Thyroid gland (tissue), 4 donors: ENCODE results near the gene RILPL2. TPM values are rescaled to one million over a fixed set of nuclear protein-coding genes. Genes with fewer than 3 reads are reported as not detected.
"Not testable (repeated sequence)": the region's sequence is repeated elsewhere in the genome, so short reads cannot be mapped to it uniquely, and the experiment has no call there.

ENCODE experiments used
- DNase-seq, 2 donors: peaks; one replicate each; pipeline ENCODE4 v3.0.0-alpha.2; 2019
- H3K27ac ChIP-seq, 3 donors: fragments of 200-600 bp; sonication (generic); 1 replicate in 2 of 3; 2 replicates in 1 of 3; pipeline ENCODE4 v1.5.1; 2016 to 2019; ENCODE audit warnings: mild to moderate bottlenecking in 1 of 3, moderate library complexity in 1 of 3
- H3K27me3 ChIP-seq: fragments of 200-600 bp; sonication (generic); one replicate; pipeline ENCODE4 v1.5.1; 2019
- H3K36me3 ChIP-seq, 2 donors: fragments of 200-600 bp; sonication (generic); one replicate each; pipeline ENCODE4 v1.5.1; 2016 to 2019
- H3K4me1 ChIP-seq, 2 donors: fragments of 200-600 bp; sonication (generic); one replicate each; pipeline ENCODE4 v1.5.1; 2017 to 2019
- H3K4me3 ChIP-seq, 3 donors: fragments of 200-600 bp; sonication (generic); replicated peaks in 1 of 3; 1 replicate in 2 of 3; 2 replicates in 1 of 3; pipeline ENCODE4 v1.5.1; 2016; ENCODE audit warnings: mild to moderate bottlenecking in 1 of 3
- H3K9me3 ChIP-seq: fragments of 200-600 bp; sonication (generic); one replicate; pipeline ENCODE4 v1.5.1; 2017
- CTCF ChIP-seq, 6 experiments: fragments of 200-600 bp in 3 of 6; fragments of 450-650 bp in 3 of 6; sonication (generic) in 3 of 6; IDR thresholded peaks; one replicate each; pipeline ENCODE4 v1.5.1; 2016 to 2019; ENCODE audit warnings: antibody characterized with exemption in 6 of 6, mild to moderate bottlenecking in 2 of 6, inconsistent platforms in 1 of 6, moderate library complexity in 1 of 6
- POLR2A ChIP-seq, 2 donors: fragments of 450-650 bp; IDR thresholded peaks; one replicate each; pipeline ENCODE4 v1.6.1; 2017; ENCODE audit warnings: antibody characterized with exemption in 2 of 2, mild to moderate bottlenecking in 2 of 2, moderate library complexity in 1 of 2
- WGBS, 2 donors: methylation state at CpG; one replicate each; pipeline ENCODE4 v1.1.5; 2017; 5-methylcytosine and 5-hydroxymethylcytosine counted together
- intact Hi-C: fragments of 100-400 bp; cut with DNase I; formaldehyde crosslinking; loops from one replicate; pipeline ENCODE4 v1.15.1; 2023
- total RNA-seq, 4 donors: library from RNA; depleted of rRNA; stranded (reverse); fragments of >200 nt; gene quantifications; one replicate each; pipeline ENCODE4 v1.2.3, GENCODE V29; 2016

The RILPL2 gene
- total RNA-seq, 4 donors from 2014 or later = 10.7 to 15.2 (median 12.7) TPM

- no peak overlapping the region for H3K4me3 ChIP-seq
Observed at GRCh38 chr12:123433615-123434014, 2.9 kb downstream of the RILPL2 start.

DNA sequence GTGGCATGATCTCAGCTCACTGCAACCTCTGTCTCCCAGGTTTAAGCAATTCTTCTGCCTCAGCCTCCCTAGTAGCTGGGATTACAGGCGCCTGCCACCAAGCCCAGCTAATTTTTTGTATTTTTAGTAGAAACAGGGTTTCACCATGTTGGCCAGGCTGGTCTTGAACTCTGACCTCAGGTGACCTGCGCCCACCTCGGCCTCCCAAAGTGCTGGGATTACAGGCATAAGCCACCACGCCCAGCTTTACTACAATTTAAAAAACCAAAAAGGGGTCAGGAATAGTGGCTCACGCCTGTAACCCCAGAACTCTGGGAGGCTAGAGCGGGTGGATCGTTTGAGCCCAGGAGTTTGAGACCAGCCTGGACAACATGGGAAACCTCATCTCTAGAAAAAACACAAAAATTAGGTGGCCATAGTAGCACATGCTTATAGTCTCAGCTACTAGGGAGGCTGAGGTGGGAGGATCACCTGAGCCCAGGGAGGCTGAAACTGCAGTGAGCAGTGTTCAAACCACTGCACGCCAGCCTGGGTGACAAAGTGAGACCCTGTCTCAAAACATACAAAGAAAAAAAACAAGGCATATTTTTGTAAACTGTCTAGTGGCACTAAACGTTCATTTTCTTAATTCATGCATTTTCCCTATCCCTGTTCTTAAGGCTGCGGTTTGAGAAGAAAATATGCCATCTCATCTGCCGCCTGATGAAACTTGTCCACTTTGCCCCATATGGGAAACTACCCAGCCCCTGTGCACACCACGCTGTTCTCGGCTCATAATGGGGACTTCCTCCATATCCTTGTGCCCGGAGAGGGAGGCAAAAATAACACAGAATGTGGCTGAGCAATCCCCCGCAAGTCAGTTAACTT, 4.3 kb downstream of the RILPL2 start:
- H3K27ac ChIP-seq = peak overlapping the region; percentile 71 to 83 (median 76)
- peaks cover 35 to 42% of the 10 kb centered on the region in 2 donors for H3K4me1 ChIP-seq
- peaks cover 17 to 23% of the 10 kb centered on the region in 2 donors for H3K36me3 ChIP-seq
- H3K9me3 ChIP-seq, H3K27me3 ChIP-seq: not testable (repeated sequence)
- peak overlapping the region in 1 of 3 donors; percentile 6 for H3K4me3 ChIP-seq
- WGBS, 2 donors = 57 to 63% methylated on average over 15 of the region's 15 CpGs
- DNase-seq = peak in 1 of 2 donors; percentile 25
- intact Hi-C loops = loop anchor here (2.0 to 10.0 kb wide), 2 partner anchors 47 to 51 kb away; partner anchors contain the start of gene KMT5A

More at GRCh38 chr12:123433615-123434014, 2.9 kb downstream of the RILPL2 start:
- H3K9me3 ChIP-seq = no peaks in the 10 kb centered on the region
- peaks cover 14 to 19% of the 10 kb centered on the region in 2 donors for H3K36me3 ChIP-seq
- H3K27ac ChIP-seq = peak overlapping the region; percentile 71 to 83 (median 76)
- no peaks in the 10 kb centered on the region for H3K27me3 ChIP-seq
- H3K4me1 ChIP-seq = peaks cover 35 to 45% of the 10 kb centered on the region in 2 donors
- DNase-seq = no peak
- intact Hi-C loops = loop anchor here (10.0 kb wide), 1 partner anchor 49 kb away; the partner anchor contains the start of gene KMT5A
- WGBS, 2 donors = 91 to 98% methylated on average over 5 to 6 of the region's 6 CpGs
- TF ChIP-seq CTCF (IDR thresholded peaks at IDR 0.05) (no peak), POLR2A (IDR thresholded peaks at IDR 0.05) (no peak)

DNA sequence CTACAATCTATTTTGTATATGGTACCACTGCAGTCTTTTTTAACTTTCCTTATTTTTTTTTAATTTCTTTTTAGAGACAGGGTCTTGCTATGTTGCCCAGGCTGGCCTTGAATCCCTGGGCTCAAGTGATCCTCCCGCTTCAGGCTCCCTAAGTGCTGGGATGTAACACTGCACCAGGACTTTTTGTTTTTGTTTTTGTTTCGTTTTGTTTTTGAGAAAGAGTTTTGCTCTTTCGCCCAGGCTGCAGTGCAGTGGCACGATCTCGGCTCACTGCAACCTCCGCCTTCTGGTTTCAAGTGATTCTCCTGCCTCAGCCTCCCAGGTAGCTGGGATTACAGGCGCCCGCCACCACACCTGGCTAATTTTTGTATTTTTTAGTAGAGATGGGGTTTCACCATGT, 7.4 kb downstream of the RILPL2 start:
- 97 to 98% methylated on average over 8 of the region's 8 CpGs for WGBS, 2 donors
- intact Hi-C loops = not testable (repeated sequence)

GRCh38 chr12:123428591-123428990, 7.9 kb downstream of the RILPL2 start:
- no peaks in the 10 kb centered on the region for H3K9me3 ChIP-seq
- no peak overlapping the region for H3K27ac ChIP-seq
- H3K4me1 ChIP-seq = peaks cover 14 to 17% of the 10 kb centered on the region in 2 donors
- H3K36me3 ChIP-seq = peaks cover 17 to 26% of the 10 kb centered on the region in 2 donors
- intact Hi-C loops = no loop called here
- 95 to 97% methylated on average over 6 of the region's 6 CpGs for WGBS, 2 donors
- DNase-seq = no peak
- TF ChIP-seq CTCF (IDR thresholded peaks at IDR 0.05) = no peak
- no peak for TF ChIP-seq POLR2A (IDR thresholded peaks at IDR 0.05)
- H3K4me3 ChIP-seq = no peak overlapping the region
- no peaks in the 10 kb centered on the region for H3K27me3 ChIP-seq

More for the DNA sequence above, 7.4 kb downstream of the RILPL2 start:
- not testable (repeated sequence) for H3K9me3 ChIP-seq, DNase-seq, H3K27me3 ChIP-seq, H3K27ac ChIP-seq, H3K4me3 ChIP-seq
- peaks cover 17 to 26% of the 10 kb centered on the region in 2 donors for H3K36me3 ChIP-seq
- peaks cover 16 to 22% of the 10 kb centered on the region in 2 donors for H3K4me1 ChIP-seq

DNA sequence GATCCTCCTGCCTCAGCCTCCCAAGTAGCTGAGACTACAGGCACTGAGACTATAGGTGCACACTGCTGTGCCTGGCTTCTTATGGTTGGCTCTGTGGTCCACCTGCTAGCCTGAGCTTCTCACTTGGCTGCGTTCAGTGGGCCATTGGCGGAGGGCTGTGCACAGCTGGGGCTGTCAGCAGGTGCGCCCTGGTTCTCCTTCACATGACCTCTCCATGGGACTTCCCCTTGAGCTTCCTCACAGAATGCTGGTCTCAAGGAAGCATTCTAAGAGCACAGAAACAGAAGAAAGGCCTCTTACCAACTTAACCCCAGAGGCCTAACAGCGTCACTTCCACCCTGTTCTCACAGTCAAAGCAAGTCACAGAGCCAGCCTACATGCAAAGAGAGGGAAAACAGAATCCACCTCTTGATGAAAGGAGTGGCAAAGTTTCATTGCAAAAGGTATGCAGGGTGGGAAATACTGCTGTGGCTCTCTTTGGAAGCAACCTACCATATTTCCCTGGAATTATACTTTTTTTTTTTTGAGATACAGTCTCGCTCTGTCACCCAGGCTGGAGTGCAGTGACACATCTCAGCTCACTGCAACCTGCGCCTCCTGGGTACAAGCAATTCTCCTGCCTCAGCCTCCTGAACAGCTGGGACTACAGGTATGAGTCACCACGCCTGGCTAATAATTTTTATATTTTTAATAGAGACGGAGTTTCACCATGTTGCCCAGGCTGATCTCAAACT, 9.3 kb downstream of the RILPL2 start:
- peaks cover 23 to 36% of the 10 kb centered on the region in 2 donors for H3K36me3 ChIP-seq
- 95 to 96% methylated on average over 7 to 8 of the region's 8 CpGs for WGBS, 2 donors

More for the DNA sequence above, 9.3 kb downstream of the RILPL2 start:
- no peak overlapping the region for H3K27ac ChIP-seq
- TF ChIP-seq CTCF (IDR thresholded peaks at IDR 0.05) = no peak
- TF ChIP-seq POLR2A (IDR thresholded peaks at IDR 0.05) = no peak
- intact Hi-C loops = no loop called here
- H3K4me1 ChIP-seq = peaks cover 2 to 5% of the 10 kb centered on the region in 2 donors
- H3K9me3 ChIP-seq = no peaks in the 10 kb centered on the region
- no peaks in the 10 kb centered on the region for H3K27me3 ChIP-seq
- H3K4me3 ChIP-seq = no peak overlapping the region
- DNase-seq = no peak
